B cell (primary cell): ENCODE measurements around the gene TP53TG5. TPM values are rescaled to one million over a fixed set of nuclear protein-coding genes. Genes with fewer than 3 reads are reported as not detected.

Experiments used
- ATAC-seq: fragments of 200-7000 bp; cut with Tn5 transposase; one replicate; pipeline ENCODE4 v1.10.0; 2021; ENCODE audit warnings: low read depth, mild to moderate bottlenecking, moderate number of reproducible peaks, moderate library complexity
- CTCF ChIA-PET: fragments of 350-600 bp; sonication (Branson Sonifier 250); formaldehyde crosslinking; loops from one replicate; lab custom pipeline; 2021; ENCODE audit warnings: antibody characterized with exemption, inconsistent platforms; lab: Charles Lee
- POLR2A ChIA-PET: fragments of 350-600 bp; sonication (Branson Sonifier 250); formaldehyde crosslinking; loops from one replicate; lab custom pipeline; 2021; ENCODE audit warnings: antibody characterized with exemption; lab: Charles Lee
- DNase-seq: peaks from one replicate; pipeline ENCODE4 v3.0.0; 2013
- H2AFZ ChIP-seq: 2 replicates; pipeline ENCODE4 v1.6.1; 2012; ENCODE audit warnings: mild to moderate bottlenecking, low read depth, low read length; ENCODE audit not compliant: insufficient read depth, poor library complexity, severe bottlenecking
- H3K27ac ChIP-seq, 2 donors: 1 replicate in 1 of 2; 2 replicates in 1 of 2; pipeline ENCODE4 v1.5.1; 2012 to 2013; ENCODE audit warnings: low read length in 2 of 2, mild to moderate bottlenecking in 2 of 2, moderate library complexity in 1 of 2
- H3K27me3 ChIP-seq, 4 experiments: fragments of 200-600 bp in 1 of 4; sonication (generic) in 1 of 4; replicated peaks in 1 of 4; 1 replicate in 2 of 4; 2 replicates in 2 of 4; pipeline versions ENCODE4 v1.6.1 to v1.7.0; 2013 to 2016; ENCODE audit warnings: low read length in 3 of 4, mild to moderate bottlenecking in 2 of 4, mixed read lengths in 1 of 4, moderate library complexity in 1 of 4; ENCODE audit not compliant: insufficient read depth in 4 of 4, control insufficient read depth in 3 of 4; ENCODE audit errors: control extremely low read depth in 1 of 4
- H3K36me3 ChIP-seq, 2 experiments: replicated peaks in 1 of 2; 1 replicate in 1 of 2; 2 replicates in 1 of 2; pipeline versions ENCODE4 v1.6.1 to v1.7.1; 2013; ENCODE audit warnings: low read length in 1 of 2; ENCODE audit not compliant: insufficient read depth in 2 of 2, control insufficient read depth in 1 of 2; ENCODE audit errors: control extremely low read depth in 1 of 2, extremely low read depth in 1 of 2
- H3K4me1 ChIP-seq, 2 donors: fragments of 200-600 bp in 1 of 2; sonication (generic) in 1 of 2; 1 replicate in 1 of 2; 2 replicates in 1 of 2; pipeline versions ENCODE4 v1.5.1 to v1.6.1; 2013 to 2017; ENCODE audit warnings: low read length in 2 of 2; ENCODE audit not compliant: control insufficient read depth in 2 of 2, insufficient read depth in 2 of 2
- H3K4me2 ChIP-seq: replicated peaks from 2 replicates; pipeline ENCODE3; 2012; ENCODE audit warnings: mild to moderate bottlenecking, low read depth, low read length; ENCODE audit not compliant: poor library complexity, severe bottlenecking
- H3K4me3 ChIP-seq, 5 experiments: fragments of 200-600 bp in 1 of 5; sonication (generic) in 1 of 5; 1 replicate in 3 of 5; 2 replicates in 2 of 5; pipeline versions ENCODE4 v1.5.1 to v1.7.0; 2011 to 2016; ENCODE audit warnings: low read length in 4 of 5, mild to moderate bottlenecking in 4 of 5, low read depth in 2 of 5, control low read depth in 1 of 5, moderate library complexity in 1 of 5; ENCODE audit not compliant: insufficient read depth in 1 of 5; ENCODE audit errors: control extremely low read depth in 1 of 5, extremely low read depth in 1 of 5
- H3K79me2 ChIP-seq: fragments of 200-600 bp; sonication (generic); one replicate; pipeline ENCODE4 v1.6.0; 2016; ENCODE audit warnings: low read length; ENCODE audit not compliant: control insufficient read depth, insufficient read depth
- H3K9ac ChIP-seq: fragments of 200-600 bp; sonication (generic); 2 replicates; pipeline ENCODE4 v1.6.1; 2017; ENCODE audit warnings: mild to moderate bottlenecking, low read length, moderate library complexity
- H3K9me3 ChIP-seq, 3 donors: one replicate each; pipeline versions ENCODE4 v1.6.1 to v1.7.1; 2013; ENCODE audit warnings: low read length in 2 of 3; ENCODE audit not compliant: control insufficient read depth in 2 of 3, insufficient read depth in 1 of 3; ENCODE audit errors: control extremely low read depth in 1 of 3
- H4K20me1 ChIP-seq: 2 replicates; pipeline ENCODE4 v1.6.0; 2012; ENCODE audit warnings: mild to moderate bottlenecking, low read length; ENCODE audit not compliant: insufficient read depth, control insufficient read depth, poor library complexity, severe bottlenecking
- H3K27ac Mint-ChIP-seq: one replicate; pipeline ENCODE4 v1.8.0; 2021; ENCODE audit warnings: mixed read lengths
- H3K27me3 Mint-ChIP-seq: one replicate; pipeline ENCODE4 v1.8.0; 2021; ENCODE audit warnings: mixed read lengths
- H3K4me1 Mint-ChIP-seq: one replicate; pipeline ENCODE4 v1.8.0; 2021; ENCODE audit warnings: mixed read lengths
- H3K4me3 Mint-ChIP-seq: one replicate; pipeline ENCODE4 v1.8.0; 2021; ENCODE audit warnings: mixed read lengths
- H3K9me3 Mint-ChIP-seq: one replicate; pipeline ENCODE4 v1.8.0; 2022; ENCODE audit warnings: mixed read lengths; ENCODE audit not compliant: insufficient read depth
- CTCF ChIP-seq: fragments of 200-600 bp; IDR thresholded peaks from one replicate; pipeline ENCODE4 v1.8.0; 2022; ENCODE audit warnings: antibody characterized with exemption, mild to moderate bottlenecking
- EZH2 ChIP-seq: IDR thresholded peaks from 2 replicates; pipeline ENCODE4 v1.6.1; 2012; ENCODE audit warnings: borderline replicate concordance, low read depth, mild to moderate bottlenecking, moderate library complexity, low read length; ENCODE audit not compliant: insufficient read depth, poor library complexity, severe bottlenecking
- WGBS: methylation state at CpG from one replicate; pipeline ENCODE4 v1.1.5; 2013; ENCODE audit warnings: missing lambda C conversion rate; ENCODE audit not compliant: insufficient coverage; 5-methylcytosine and 5-hydroxymethylcytosine counted together
- intact Hi-C: fragments of 100-400 bp; cut with micrococcal nuclease; formaldehyde crosslinking; loops from one replicate; pipeline ENCODE4 v1.10.0; 2022
- polyA plus RNA-seq: library from polyadenylated mRNA; depleted of rRNA; stranded (reverse); fragments of >200 nt; gene quantifications from 2 replicates; pipeline ENCODE4 v1.2.3, GENCODE V29; 2012
- total RNA-seq, 2 donors: library from RNA; stranded (reverse); fragments of 120-200 nt in 1 of 2; gene quantifications; 1 replicate in 1 of 2; 2 replicates in 1 of 2; pipeline versions ENCODE4 v1.2.3 to v1.2.4, GENCODE V29; 2013 to 2022

TP53TG5 gene
- total and polyA plus RNA-seq, 2 donors (not counting 1 experiment from before 2014, with no cell fraction given) = not detected

- Histone ChIP-seq H3K27ac (peak overlapping the region; percentile 43 to 94), H3K4me1 (peaks cover 95 to 98% of the 10 kb centered on the region in 2 donors), H2AFZ (no peak overlapping the region), H3K27me3 (no peaks in the 10 kb centered on the region), H3K4me2 (peak overlapping the region; percentile 66), H3K9me3 (no peaks in the 10 kb centered on the region), H3K36me3 (peaks cover 5 to 32% of the 10 kb centered on the region in 2 experiments), H4K20me1 (peaks cover 92% of the 10 kb centered on the region), H3K9ac (peak overlapping the region; percentile 31), H3K79me2 (peaks cover 61% of the 10 kb centered on the region), H3K4me3 (peak overlapping the region in 3 of 5 experiments; percentile 15 to 46 (median 18))
- WGBS = 6% methylated on average over 6 of the region's 6 CpGs
- H3K27ac Mint-ChIP-seq = peak overlapping the region; percentile 92
- DNase-seq (peak; percentile 94), ATAC-seq (peak; percentile 80)
- H3K9me3 Mint-ChIP-seq = no peaks in the 10 kb centered on the region
- ChIA-PET CTCF (interaction anchor here (0.5 to 20.6 kb wide), 16 partner anchors 9 to 402 kb away, joined by 3 to 814 read pairs (median 6); partner anchors contain the start of genes DBNDD2, PIGT and TP53TG5), POLR2A (interaction anchor here (1.5 to 2.2 kb wide), 4 partner anchors 47 to 68 kb away, joined by 6 to 12 read pairs (median 8); partner anchors contain the start of gene PIGT)
- TF ChIP-seq CTCF (peak; percentile 28), EZH2 (no peak)
- peaks cover 86% of the 10 kb centered on the region for H3K4me1 Mint-ChIP-seq
- intact Hi-C loops = loop anchor here (1.0 to 5.0 kb wide), 4 partner anchors 48 to 424 kb away; partner anchors contain the start of genes DNTTIP1, PIGT and WFDC3
- H3K4me3 Mint-ChIP-seq = peak overlapping the region; percentile 86
- H3K27me3 Mint-ChIP-seq = no peaks in the 10 kb centered on the region
Observed at GRCh38 chr20:45368221-45368980, 9.7 kb downstream of the TP53TG5 start.
